ENCODE data around the gene RIMS3.

The RIMS3 gene

DNA sequence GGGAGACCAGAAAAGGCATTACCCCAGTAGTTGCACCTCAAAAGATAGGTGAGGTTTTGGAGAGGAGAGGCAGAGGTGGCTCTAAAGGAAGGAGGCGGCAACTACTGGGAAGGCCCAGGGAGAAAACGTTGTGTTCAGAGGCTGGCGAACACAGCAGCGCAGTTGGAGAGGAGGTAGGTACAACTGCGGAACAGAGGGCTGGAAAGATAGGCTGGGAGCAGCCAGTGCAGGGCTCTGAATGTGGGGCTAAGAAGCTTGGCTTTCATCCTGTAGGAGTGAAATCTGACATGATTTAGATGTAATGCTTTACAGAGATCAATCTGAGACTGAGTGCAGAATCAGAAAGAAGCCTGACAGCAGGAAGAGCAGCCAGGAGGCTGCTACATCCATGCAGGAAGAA lies 13.0 kb downstream of the RIMS3 start:
- DNase-seq (ENCODE audit: low spot score), result no peak
- TF ChIP-seq, protein P1, sequence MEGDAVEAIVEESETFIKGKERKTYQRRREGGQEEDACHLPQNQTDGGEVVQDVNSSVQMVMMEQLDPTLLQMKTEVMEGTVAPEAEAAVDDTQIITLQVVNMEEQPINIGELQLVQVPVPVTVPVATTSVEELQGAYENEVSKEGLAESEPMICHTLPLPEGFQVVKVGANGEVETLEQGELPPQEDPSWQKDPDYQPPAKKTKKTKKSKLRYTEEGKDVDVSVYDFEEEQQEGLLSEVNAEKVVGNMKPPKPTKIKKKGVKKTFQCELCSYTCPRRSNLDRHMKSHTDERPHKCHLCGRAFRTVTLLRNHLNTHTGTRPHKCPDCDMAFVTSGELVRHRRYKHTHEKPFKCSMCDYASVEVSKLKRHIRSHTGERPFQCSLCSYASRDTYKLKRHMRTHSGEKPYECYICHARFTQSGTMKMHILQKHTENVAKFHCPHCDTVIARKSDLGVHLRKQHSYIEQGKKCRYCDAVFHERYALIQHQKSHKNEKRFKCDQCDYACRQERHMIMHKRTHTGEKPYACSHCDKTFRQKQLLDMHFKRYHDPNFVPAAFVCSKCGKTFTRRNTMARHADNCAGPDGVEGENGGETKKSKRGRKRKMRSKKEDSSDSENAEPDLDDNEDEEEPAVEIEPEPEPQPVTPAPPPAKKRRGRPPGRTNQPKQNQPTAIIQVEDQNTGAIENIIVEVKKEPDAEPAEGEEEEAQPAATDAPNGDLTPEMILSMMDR (IDR thresholded peaks at IDR 0.05; ENCODE audit: extremely low read depth, missing control alignments), result no peak

DNA sequence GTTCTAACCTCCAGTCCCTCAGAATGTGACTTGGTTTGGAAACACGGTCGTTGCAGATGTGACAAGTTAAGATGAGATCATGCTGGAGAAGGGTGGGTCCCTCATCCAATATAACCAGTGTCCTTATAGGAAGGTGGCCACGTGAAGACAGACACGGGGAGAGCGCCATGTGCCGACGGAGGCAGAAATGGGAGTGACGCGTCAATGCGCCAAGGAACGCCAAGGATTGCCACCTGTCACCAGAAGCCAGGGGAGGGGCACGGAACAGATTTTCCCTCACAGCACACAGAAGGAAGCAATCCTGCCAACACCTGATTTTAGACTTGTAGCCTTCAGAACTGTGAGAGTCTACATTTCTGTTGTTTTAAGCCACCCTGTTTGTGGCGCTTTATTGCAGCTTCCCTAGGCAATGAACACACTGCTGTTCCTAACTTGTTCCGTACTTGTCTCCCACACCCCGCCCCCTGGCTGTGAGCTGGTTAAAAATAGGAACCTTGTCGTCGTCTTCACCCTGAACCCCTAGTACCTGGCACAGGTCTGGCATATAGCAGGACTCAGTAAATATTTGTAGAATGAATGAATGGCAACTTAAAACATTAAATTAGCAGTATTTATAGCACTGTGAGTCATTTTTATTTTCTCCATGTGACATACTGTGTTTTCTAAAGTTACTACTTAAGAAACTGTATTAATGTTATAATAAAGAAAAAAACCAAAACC lies 14.2 kb downstream of the RIMS3 start:
- TF ChIP-seq, protein P1 (IDR thresholded peaks at IDR 0.05; ENCODE audit: extremely low read depth, missing control alignments), result no peak
- no peak for DNase-seq (ENCODE audit: low spot score)

DNA sequence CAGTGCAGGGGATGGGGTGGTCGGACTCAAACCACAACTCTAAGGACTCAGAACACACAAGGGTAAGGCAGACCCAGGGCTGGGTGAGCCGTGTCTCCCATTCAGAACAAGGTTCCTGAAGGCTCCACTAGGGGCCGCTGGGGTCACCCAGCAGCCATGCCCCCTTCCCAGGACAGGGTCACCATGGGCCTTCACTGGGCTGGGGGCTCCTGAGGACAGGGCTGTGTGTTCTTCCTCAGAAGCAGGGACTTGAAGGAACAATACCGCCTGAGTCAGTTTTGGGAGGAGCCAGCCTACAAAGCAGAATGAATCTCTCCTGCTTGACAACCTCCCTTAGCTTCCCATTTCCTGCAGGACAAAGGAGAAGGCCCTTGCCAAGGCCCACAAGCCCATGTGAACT lies 15.4 kb downstream of the RIMS3 start:
- TF ChIP-seq, protein P1 (IDR thresholded peaks at IDR 0.05; ENCODE audit: extremely low read depth, missing control alignments), result peak; percentile 25
- DNase-seq (ENCODE audit: low spot score), result peak; percentile 58

GRCh38 chr1:40649592-40649930 lies 15.9 kb downstream of the RIMS3 start:
- DNase-seq (ENCODE audit: low spot score), result no peak
- TF ChIP-seq, protein P1 (IDR thresholded peaks at IDR 0.05; ENCODE audit: extremely low read depth, missing control alignments), result no peak

GRCh38 chr1:40648928-40649591 lies 16.4 kb downstream of the RIMS3 start:
- TF ChIP-seq, protein P1 (IDR thresholded peaks at IDR 0.05; ENCODE audit: extremely low read depth, missing control alignments), result no peak
- no peak for DNase-seq (ENCODE audit: low spot score)

GRCh38 chr1:40648200-40648599 lies 17.3 kb downstream of the RIMS3 start:
- TF ChIP-seq, protein P1 (IDR thresholded peaks at IDR 0.05; ENCODE audit: extremely low read depth, missing control alignments), result no peak
- no peak for DNase-seq (ENCODE audit: low spot score)

GRCh38 chr1:40646315-40646714 lies 19.2 kb downstream of the RIMS3 start:
- TF ChIP-seq, protein P1 (IDR thresholded peaks at IDR 0.05; ENCODE audit: extremely low read depth, missing control alignments), result no peak
- no peak for DNase-seq (ENCODE audit: low spot score)
